ENCODE measurements around the gene ATP9A. TPM values are rescaled to one million over a fixed set of nuclear protein-coding genes. Genes with fewer than 3 reads are reported as not detected.

ATP9A gene
- total RNA-seq, 2 donors from 2014 or later: 16.8 to 24.6 TPM

- ATAC-seq (no peak), DNase-seq (no peak)
- 71% methylated on average over 8 of the region's 8 CpGs for WGBS, 2 donors
- no peaks in the 10 kb centered on the region for H3K9me3 ChIP-seq
- H3K4me1 ChIP-seq: no peaks in the 10 kb centered on the region
- H3K27me3 ChIP-seq: no peaks in the 10 kb centered on the region
- no peak overlapping the region for H3K4me3 ChIP-seq
- TF ChIP-seq POLR2A (IDR thresholded peaks at IDR 0.05): no peak
- intact Hi-C loops (cut with DNase I): no loop called here
- no peak overlapping the region for H3K27ac ChIP-seq
- no peaks in the 10 kb centered on the region for H3K36me3 ChIP-seq (replicated peaks in 1 of 2; ENCODE audit: insufficient read depth in 1 of 2, low read depth in 2 of 2)
Observed at GRCh38 chr20:51811514-51812128, 43.4 kb upstream of the ATP9A start.

- DNase-seq: no peak
- H3K36me3 ChIP-seq (replicated peaks in 1 of 2; ENCODE audit: insufficient read depth in 1 of 2, low read depth in 2 of 2): no peaks in the 10 kb centered on the region
- H3K4me3 ChIP-seq: no peak overlapping the region
- no peak for ATAC-seq
- no peak for TF ChIP-seq POLR2A (IDR thresholded peaks at IDR 0.05)
- TF ChIP-seq CTCF (IDR thresholded peaks at IDR 0.05): no peak
- 69 to 70% methylated on average over 3 of the region's 3 CpGs for WGBS, 2 donors
- H3K27me3 ChIP-seq: no peaks in the 10 kb centered on the region
- H3K4me1 ChIP-seq: no peaks in the 10 kb centered on the region
- no peaks in the 10 kb centered on the region for H3K9me3 ChIP-seq
- H3K27ac ChIP-seq: no peak overlapping the region
- intact Hi-C loops (cut with DNase I): no loop called here
Observed at GRCh38 chr20:51811042-51811355, 42.8 kb upstream of the ATP9A start.

- Histone ChIP-seq H3K27ac (no peak overlapping the region), H3K4me3 (no peak overlapping the region), H3K9me3 (no peaks in the 10 kb centered on the region), H3K36me3 (replicated peaks in 1 of 2; ENCODE audit: insufficient read depth in 1 of 2, low read depth in 2 of 2) (no peaks in the 10 kb centered on the region), H3K27me3 (no peaks in the 10 kb centered on the region), H3K4me1 (no peaks in the 10 kb centered on the region)
- WGBS, 2 donors: 75 to 80% methylated on average over 13 of the region's 13 CpGs
- DNase-seq (no peak), ATAC-seq (no peak)
- TF ChIP-seq POLR2A (IDR thresholded peaks at IDR 0.05): no peak
- no peak for TF ChIP-seq CTCF (IDR thresholded peaks at IDR 0.05)
- intact Hi-C loops (cut with DNase I): no loop called here
Observed at GRCh38 chr20:51810155-51811041, 42.2 kb upstream of the ATP9A start.

- ATAC-seq: no peak
- no peaks in the 10 kb centered on the region for H3K4me1 ChIP-seq
- DNase-seq: no peak
- no peak overlapping the region for H3K4me3 ChIP-seq
- no peak overlapping the region for H3K27ac ChIP-seq
- WGBS, 2 donors: 61 to 69% methylated on average over 5 of the region's 5 CpGs
- H3K9me3 ChIP-seq: no peaks in the 10 kb centered on the region
- H3K27me3 ChIP-seq: no peaks in the 10 kb centered on the region
- no peaks in the 10 kb centered on the region for H3K36me3 ChIP-seq (replicated peaks in 1 of 2; ENCODE audit: insufficient read depth in 1 of 2, low read depth in 2 of 2)
- intact Hi-C loops (cut with DNase I): no loop called here
- TF ChIP-seq POLR2A (IDR thresholded peaks at IDR 0.05) (no peak), CTCF (IDR thresholded peaks at IDR 0.05) (no peak)
Observed at GRCh38 chr20:51807720-51808250, 39.6 kb upstream of the ATP9A start.

- H3K4me1 ChIP-seq: peaks cover 20% of the 10 kb centered on the region
- no peaks in the 10 kb centered on the region for H3K36me3 ChIP-seq (replicated peaks in 1 of 2; ENCODE audit: insufficient read depth in 1 of 2, low read depth in 2 of 2)
- ATAC-seq (no peak), DNase-seq (no peak)
- intact Hi-C loops (cut with DNase I): no loop called here
- H3K27me3 ChIP-seq: peaks cover 0 to 7% of the 10 kb centered on the region in 2 donors
- no peak for TF ChIP-seq CTCF (IDR thresholded peaks at IDR 0.05)
- no peak for TF ChIP-seq POLR2A (IDR thresholded peaks at IDR 0.05)
- 77 to 86% methylated on average over 7 of the region's 7 CpGs for WGBS, 2 donors
- H3K4me3 ChIP-seq: no peak overlapping the region
- H3K9me3 ChIP-seq: no peaks in the 10 kb centered on the region
- H3K27ac ChIP-seq: no peak overlapping the region
Observed at GRCh38 chr20:51804754-51805153, 36.6 kb upstream of the ATP9A start.

Measured in body of pancreas (tissue), 4 donors.